Nephron (organoid): ENCODE data around the gene OR2L13.

ENCODE experiments used
- H3K27ac Mint-ChIP-seq, 3 experiments: 2 replicates each; pipeline ENCODE4 v1.8.0; 2020; ENCODE audit warnings: mixed read lengths in 3 of 3, mild to moderate bottlenecking in 2 of 3, moderate library complexity in 1 of 3
- H3K27me3 Mint-ChIP-seq: 2 replicates; pipeline ENCODE4 v1.8.0; 2021; ENCODE audit warnings: low read depth, mild to moderate bottlenecking, moderate library complexity, mixed read lengths
- H3K36me3 Mint-ChIP-seq: 2 replicates; pipeline ENCODE4 v1.8.0; 2020; ENCODE audit warnings: low read depth, mixed read lengths
- H3K4me1 Mint-ChIP-seq: 2 replicates; pipeline ENCODE4 v1.8.0; 2020; ENCODE audit warnings: mixed read lengths
- H3K4me3 Mint-ChIP-seq, 3 experiments: 2 replicates each; pipeline ENCODE4 v1.8.0; 2020; ENCODE audit warnings: mild to moderate bottlenecking in 3 of 3, mixed read lengths in 3 of 3, moderate library complexity in 2 of 3
- H3K9me3 Mint-ChIP-seq: 2 replicates; pipeline ENCODE4 v1.8.0; 2020; ENCODE audit warnings: mixed read lengths
- TF ChIP-seq, protein P1 (sequence below), 3 experiments: fragments of 200-600 bp; sonication (generic); IDR thresholded peaks; one replicate each; pipeline ENCODE4 v1.5.0; 2021; ENCODE audit warnings: antibody characterized with exemption in 3 of 3; ENCODE audit not compliant: unreplicated experiment in 3 of 3

Gene OR2L13

DNA sequence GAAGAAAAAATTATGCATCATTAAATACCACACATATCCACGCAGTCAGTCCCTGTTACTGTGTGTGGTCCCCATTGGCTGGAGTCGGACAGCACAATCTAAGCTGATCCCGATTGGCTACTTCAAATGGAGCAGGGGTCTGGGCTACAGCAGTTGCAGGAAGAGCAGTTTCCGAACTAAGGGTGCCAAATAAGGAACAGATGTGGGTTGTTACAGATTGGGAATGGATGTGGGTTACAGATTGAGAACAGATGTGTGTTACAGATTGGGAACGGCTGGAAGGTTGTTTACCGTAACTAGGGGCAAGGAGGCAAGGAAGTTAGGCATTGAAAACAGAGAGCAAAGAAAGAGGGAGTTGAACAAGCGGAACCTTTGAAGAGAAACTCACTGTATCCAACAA, 19.9 kb downstream of the OR2L13 start:
- H3K4me1 Mint-ChIP-seq: no peaks in the 10 kb centered on the region
- TF ChIP-seq, protein P1, sequence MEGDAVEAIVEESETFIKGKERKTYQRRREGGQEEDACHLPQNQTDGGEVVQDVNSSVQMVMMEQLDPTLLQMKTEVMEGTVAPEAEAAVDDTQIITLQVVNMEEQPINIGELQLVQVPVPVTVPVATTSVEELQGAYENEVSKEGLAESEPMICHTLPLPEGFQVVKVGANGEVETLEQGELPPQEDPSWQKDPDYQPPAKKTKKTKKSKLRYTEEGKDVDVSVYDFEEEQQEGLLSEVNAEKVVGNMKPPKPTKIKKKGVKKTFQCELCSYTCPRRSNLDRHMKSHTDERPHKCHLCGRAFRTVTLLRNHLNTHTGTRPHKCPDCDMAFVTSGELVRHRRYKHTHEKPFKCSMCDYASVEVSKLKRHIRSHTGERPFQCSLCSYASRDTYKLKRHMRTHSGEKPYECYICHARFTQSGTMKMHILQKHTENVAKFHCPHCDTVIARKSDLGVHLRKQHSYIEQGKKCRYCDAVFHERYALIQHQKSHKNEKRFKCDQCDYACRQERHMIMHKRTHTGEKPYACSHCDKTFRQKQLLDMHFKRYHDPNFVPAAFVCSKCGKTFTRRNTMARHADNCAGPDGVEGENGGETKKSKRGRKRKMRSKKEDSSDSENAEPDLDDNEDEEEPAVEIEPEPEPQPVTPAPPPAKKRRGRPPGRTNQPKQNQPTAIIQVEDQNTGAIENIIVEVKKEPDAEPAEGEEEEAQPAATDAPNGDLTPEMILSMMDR (IDR thresholded peaks at IDR 0.05; ENCODE audit: unreplicated experiment in 3 of 3): no peak
- no peak overlapping the region for H3K27ac Mint-ChIP-seq
- no peaks in the 10 kb centered on the region for H3K27me3 Mint-ChIP-seq
- no peak overlapping the region for H3K4me3 Mint-ChIP-seq
- peaks cover 31% of the 10 kb centered on the region for H3K9me3 Mint-ChIP-seq
- H3K36me3 Mint-ChIP-seq: no peaks in the 10 kb centered on the region

DNA sequence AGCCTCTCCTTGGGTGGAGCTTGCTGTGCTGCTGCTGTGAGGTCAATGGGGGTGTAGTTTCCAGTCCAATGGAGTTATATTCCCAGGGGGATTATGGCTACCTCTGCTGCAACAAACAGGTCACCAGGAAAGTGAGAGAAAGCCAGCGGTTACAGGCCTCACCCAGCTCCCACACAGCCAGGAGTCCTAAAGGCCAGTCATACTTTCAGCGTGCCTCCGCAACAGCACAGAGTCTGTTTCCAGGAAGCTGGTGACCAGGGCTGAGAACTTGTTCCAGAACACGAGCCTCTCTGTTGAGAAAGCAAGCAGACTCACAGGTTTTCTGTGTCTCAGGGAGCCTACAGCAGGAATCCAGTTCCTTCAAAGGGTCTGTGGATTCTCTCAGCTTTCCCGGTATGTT, 32.7 kb downstream of the OR2L13 start:
- Mint-ChIP-seq H3K4me3 (no peak overlapping the region), H3K27ac (no peak overlapping the region)
- TF ChIP-seq, protein P1 (IDR thresholded peaks at IDR 0.05; ENCODE audit: unreplicated experiment in 3 of 3): no peak

DNA sequence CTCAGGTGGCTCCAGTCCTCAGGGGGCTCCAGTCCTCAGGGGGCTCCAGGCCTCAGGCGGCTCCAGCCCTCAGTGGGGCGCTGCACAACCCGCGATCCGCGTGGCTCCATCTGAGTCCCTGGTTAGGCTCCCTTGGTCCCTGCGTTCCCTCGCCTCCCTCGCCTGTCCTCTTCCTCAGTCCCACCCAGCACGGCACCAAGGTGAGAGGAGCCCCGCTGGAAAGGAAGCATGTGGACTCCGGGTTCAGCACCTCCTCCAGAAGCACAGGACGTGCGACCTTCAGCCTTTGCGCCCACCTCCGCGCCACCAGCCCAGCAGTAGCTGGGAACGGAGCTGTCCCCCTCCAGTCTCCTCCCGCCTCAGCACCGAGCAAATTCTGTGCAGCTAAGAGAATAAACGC, 41.8 kb downstream of the OR2L13 start:
- Mint-ChIP-seq H3K27me3 (no peaks in the 10 kb centered on the region), H3K4me1 (no peaks in the 10 kb centered on the region), H3K36me3 (no peaks in the 10 kb centered on the region), H3K4me3 (no peak overlapping the region), H3K27ac (no peak overlapping the region), H3K9me3 (peaks cover 42% of the 10 kb centered on the region)
- TF ChIP-seq, protein P1 (IDR thresholded peaks at IDR 0.05; ENCODE audit: unreplicated experiment in 3 of 3): no peak

More for the DNA sequence above, 32.7 kb downstream of the OR2L13 start:
- Mint-ChIP-seq H3K4me1 (no peaks in the 10 kb centered on the region), H3K9me3 (peaks cover 71% of the 10 kb centered on the region), H3K27me3 (no peaks in the 10 kb centered on the region), H3K36me3 (peaks cover under 1% of the 10 kb centered on the region)

DNA sequence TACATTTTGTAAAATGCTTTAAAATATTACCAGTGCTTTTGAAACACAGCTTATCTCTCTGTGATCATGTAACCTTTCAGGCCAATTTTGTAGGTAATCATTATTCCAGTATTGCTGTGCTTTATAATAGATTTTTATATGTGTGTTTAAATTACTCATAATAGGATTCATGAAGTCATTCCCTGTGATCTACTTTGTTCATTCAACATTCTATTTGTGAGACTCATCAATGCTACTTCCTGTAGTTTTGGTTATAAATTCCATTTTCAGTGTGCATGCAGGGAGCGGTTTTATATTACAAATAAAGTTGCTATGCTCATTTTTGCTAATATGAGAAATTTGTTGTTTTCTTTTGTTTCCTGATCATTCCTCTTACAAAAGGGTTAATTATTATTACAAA, 45.9 kb downstream of the OR2L13 start:
- Mint-ChIP-seq H3K36me3 (no peaks in the 10 kb centered on the region), H3K27me3 (no peaks in the 10 kb centered on the region), H3K4me3 (no peak overlapping the region), H3K27ac (no peak overlapping the region), H3K9me3 (peaks cover 36% of the 10 kb centered on the region), H3K4me1 (no peaks in the 10 kb centered on the region)
- TF ChIP-seq, protein P1 (IDR thresholded peaks at IDR 0.05; ENCODE audit: unreplicated experiment in 3 of 3): no peak

DNA sequence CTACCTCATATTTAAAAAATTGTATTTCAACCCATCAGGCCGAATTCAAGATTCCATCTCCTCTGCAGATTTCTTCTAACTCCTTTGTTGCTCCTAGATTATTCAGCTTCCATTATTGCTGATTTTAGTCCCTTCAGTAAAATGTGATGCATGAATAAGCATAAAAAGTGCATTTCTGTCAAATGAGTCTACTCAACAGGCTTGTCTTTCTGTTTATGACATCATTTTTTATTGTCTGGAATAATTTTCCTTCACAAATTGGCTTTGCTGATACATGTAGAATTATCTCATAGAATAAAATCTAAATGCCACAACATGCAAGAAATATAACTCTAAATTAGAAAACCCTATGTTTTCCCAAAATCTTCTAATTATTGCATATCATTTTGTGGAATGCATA, 48.3 kb downstream of the OR2L13 start:
- Mint-ChIP-seq H3K4me3 (no peak overlapping the region), H3K36me3 (no peaks in the 10 kb centered on the region), H3K9me3 (peaks cover 54% of the 10 kb centered on the region), H3K27ac (no peak overlapping the region), H3K4me1 (no peaks in the 10 kb centered on the region), H3K27me3 (no peaks in the 10 kb centered on the region)
- TF ChIP-seq, protein P1 (IDR thresholded peaks at IDR 0.05; ENCODE audit: unreplicated experiment in 3 of 3): no peak

DNA sequence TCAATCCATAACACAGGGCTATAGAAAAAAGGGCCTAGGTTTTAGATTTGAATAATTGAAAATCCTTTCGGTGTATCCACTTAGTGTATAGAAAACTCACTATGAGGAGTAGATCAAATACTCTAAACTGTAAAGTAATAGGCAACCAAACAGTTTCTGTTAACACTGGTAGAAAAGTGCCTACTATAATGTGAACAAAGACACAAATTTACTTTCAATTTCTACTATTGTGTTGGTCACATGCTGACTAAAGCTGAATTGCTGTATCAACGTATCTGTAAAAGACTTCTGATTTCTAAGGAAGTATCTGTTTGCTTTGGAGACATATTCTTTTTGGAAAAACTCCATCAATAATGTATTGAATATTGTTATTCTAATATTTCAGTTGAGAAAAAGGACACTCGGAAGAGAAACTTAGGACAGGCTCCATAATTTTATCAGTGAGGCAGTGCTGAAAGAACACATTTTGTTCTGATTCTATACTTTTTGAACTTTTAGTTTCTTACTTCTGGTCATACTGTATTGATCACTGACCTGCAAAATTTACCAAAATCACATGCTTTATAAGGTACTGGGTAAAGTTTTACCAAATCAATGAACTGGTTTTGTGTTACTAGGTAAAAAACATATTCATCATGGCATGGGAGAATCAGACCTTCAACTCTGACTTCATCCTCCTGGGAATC, 49.7 kb downstream of the OR2L13 start, which contains the start of gene OR2M5:
Gene OR2M5 (plus strand): TSS at position 636 of the 686 bp plus-strand sequence. CDS start 0 bp downstream, at position 636.
- Mint-ChIP-seq H3K27ac (no peak within 1 kb of the TSS), H3K9me3 (peaks cover 61% of the 10 kb centered on the region), H3K4me3 (no peak within 1 kb of the TSS), H3K27me3 (no peaks in the 10 kb centered on the region), H3K36me3 (no peaks in the 10 kb centered on the region), H3K4me1 (no peaks in the 10 kb centered on the region)
- TF ChIP-seq, protein P1 (IDR thresholded peaks at IDR 0.05; ENCODE audit: unreplicated experiment in 3 of 3): no peak
